NCI-H2107 (cell line): ENCODE measurements around the gene HOMER2.
"Not testable (repeated sequence)": the region's sequence is repeated elsewhere in the genome, so short reads cannot be mapped to it uniquely, and the experiment has no call there.

ENCODE experiments used
- DNase-seq: peaks from one replicate; lab custom pipeline; 2025; lab: John Stamatoyannopoulos, UW

Gene HOMER2

DNA sequence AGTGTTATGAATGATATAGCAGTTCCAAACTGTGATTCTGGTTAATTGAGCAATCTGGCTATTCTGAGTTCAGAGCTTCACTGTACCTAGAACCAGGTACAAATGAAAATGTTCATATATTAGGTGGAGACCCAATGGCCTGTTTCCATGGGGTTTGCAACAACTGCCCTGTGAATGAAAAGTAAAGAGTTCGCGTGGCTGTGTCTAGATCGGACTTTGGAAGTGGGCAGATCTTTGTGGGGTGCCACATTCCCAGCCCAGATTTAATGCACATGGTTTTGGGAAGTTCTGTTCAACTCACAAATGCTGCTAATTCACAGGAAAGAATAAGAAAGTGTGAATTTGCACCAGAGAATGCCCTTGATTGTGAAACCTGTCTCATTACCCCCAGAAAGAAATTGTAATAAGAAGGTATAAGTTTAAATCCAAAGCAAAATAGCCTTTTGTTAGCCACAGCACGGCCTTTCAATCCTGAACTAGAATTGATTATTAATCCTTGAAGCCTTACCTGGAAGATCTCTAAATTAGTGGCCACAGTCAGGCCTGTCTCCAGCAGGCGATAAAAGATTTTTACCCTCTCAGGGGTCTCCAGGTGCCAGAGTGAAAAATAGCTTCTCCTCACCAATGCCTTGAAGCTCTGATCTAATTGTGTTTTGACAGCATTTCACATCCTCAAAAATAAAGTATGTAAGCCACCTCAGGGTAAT, 120.5 kb downstream of the HOMER2 start:
- DNase-seq, result no peak

DNA sequence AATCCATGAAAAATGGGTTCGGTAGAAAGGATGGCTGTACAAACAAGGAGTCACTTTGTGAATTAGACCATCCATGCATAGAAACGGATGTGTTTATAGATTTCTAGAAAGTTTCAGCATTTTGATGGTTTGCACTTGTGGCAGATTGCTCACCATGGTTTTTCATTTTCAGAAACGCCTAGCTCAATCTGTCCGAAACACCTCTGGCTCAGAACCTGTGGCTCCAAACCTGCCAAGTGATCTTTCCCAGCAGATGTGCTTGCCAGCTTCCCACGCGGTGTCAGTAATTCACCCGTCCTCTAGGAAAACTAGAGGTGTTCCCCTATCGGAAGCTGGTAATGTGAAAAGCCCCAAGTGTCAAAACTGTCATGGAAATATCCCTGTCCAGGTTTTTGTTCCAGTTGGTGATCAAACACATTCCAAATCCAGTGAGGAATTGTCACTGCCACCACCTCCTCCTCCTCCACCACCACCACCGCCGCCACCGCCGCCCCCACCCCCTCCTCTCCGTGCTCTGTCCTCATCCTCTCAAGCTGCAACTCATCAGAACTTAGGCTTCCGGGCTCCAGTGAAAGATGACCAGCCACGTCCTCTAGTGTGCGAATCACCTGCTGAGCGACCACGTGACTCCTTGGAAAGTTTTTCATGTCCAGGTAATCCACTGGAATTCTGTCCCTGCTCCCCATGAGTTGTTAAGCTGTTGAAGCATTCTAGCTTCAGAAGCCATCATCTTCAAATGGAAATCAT, 121.9 kb downstream of the HOMER2 start:
- DNase-seq, result no peak

DNA sequence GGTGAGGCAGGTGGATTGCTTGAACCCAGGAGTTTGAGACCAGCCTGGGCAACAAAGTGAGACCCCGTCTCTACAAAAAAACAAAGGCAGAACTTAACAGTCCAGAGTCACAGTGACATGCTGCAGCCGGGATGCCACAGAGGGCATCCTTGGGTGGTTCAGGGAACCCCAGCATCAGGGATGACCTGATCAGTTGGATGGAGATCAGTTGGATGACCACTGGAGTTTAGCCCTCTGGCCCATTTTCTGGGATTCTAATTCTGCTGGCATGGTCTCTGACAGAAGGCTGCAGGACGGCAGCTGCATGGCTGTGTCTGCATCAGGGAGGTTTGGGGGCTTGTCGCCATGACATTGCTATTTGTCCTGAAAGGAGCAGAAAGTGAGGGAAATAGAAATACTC, 123.3 kb downstream of the HOMER2 start:
- no peak for DNase-seq

DNA sequence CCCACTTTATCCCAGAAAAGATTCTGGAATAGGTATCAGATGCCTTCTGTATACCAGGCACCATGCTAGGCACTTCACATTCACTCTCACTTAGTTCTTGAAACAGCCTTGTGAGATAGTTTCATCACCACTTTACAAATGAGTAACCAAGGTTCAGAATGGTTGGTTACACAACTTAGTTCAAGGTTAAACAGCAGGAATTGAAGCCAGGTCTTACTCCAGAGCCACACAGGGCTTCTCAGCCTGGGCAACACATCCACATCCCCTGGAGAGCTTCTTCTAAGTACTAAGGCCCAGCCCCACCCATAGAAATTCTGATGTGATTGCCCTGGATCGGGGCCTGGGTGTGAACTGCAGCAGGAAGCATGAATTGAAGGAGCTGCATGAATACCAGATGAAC, 124.4 kb downstream of the HOMER2 start:
- DNase-seq, result no peak

DNA sequence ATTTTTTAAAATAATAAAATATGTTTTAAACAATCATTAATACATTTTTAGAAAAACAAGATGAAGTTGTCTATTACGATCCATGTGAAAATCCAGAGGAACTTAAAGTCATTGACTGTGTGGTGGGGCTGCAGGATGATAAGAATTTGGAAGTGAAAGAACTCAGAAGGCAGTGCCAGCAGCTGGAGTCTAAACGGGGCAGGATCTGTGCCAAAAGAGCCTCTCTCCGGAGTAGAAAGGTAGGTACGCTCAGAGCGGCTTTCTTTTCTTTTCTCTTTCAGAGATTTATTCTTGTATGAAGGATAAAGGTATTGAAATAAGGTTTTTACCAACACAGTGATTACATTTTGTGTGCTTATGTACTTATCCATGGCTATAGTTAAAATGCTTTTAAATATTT, 129.5 kb downstream of the HOMER2 start:
- DNase-seq, result no peak

DNA sequence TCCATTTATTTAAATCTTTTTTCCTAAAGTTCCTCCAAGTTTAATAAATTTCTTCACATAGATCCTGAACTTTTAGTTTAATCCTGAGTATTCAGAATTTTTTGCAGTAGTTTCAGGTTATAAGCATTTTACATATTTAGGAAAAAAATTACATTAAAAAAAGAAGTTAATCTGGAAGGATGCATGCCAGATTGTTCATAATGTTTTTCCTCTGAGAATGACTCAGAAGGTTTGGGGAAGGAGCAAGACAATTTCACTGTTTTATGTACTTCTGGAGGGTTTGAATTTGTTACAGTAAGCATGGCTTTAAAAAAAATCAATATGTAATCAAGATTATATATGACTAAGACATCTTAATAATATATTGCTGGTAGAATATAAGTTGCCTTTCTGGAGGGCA, 130.7 kb downstream of the HOMER2 start:
- DNase-seq, result not testable (repeated sequence)

DNA sequence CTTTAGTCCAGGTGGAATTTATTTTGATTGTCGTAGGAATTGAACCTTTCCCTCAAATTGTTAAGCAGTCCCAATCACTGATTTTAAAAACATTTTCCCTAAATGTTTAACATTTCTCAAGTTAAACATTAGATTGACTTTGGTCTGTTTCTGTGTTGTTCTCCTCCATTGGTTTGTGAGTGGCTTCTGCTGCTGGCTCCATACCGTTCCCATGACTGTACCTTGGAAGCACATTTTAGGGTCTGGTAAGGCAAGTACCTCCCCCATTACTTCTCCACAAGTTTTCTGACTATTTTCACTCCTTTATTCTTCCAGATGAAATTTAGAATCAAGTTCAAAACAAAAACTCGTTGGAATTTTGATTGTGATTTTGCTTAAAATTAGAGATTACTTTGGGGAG, 131.1 kb downstream of the HOMER2 start:
- not testable (repeated sequence) for DNase-seq

DNA sequence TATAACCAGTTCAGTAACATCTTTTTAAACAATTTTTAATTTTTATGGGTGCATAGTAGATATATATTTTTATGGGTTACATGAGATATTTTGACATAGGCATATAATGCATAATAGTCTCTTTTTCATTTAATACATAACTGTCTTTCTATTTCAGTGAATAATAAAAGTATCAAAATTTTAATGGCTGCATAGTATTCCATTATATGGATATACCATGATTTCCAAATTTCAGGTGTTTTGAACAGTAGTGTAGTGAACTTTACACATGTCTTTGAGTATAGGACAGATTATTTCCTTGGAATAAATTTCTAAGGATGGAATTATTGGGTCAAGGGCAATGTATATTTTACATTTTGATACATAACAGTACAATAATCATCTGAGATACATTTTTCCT, 132.4 kb downstream of the HOMER2 start:
- no peak for DNase-seq

DNA sequence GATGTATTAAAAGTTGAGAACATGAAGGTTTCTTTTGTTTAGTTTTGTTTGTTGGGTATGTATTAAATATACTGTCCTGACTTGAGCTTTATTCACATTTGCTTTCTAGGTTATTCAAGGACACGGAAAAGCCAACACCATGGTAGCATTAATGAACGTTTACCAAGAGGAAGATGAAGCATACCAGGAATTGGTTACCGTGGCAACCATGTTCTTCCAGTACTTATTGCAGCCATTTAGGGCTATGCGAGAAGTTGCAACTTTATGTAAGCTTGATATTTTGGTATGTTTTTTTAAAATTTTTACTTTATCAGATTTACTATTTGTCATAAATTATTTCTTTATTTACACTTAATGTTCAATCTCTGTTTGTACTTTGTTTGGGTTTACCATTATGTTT, 139.5 kb downstream of the HOMER2 start:
- no peak for DNase-seq

DNA sequence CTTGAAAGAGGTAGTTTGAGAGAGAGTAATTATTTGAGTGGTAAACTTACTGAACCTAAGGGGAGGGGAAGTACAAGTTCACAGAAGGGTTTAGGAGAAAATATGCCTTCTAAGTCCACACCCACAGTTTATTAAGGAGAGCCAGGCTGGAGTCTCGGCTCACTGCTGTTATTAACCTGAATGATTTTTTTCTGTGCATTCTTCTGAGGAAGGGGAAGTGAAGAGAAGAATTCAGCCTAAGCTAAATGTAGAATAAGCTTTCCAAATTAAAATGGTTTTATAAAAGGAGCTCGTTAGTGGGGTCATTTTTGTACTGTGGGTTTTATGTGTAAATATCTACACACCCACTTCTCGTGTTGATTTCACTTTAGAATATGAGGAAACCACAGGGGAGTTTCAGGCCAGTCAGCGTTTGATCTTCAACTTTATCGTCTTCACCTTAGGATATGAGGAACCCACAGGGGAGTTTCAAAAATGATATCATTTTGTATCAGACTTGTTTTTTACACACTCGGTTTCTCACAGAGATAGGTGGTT, 141.6 kb downstream of the HOMER2 start:
- no peak for DNase-seq

DNA sequence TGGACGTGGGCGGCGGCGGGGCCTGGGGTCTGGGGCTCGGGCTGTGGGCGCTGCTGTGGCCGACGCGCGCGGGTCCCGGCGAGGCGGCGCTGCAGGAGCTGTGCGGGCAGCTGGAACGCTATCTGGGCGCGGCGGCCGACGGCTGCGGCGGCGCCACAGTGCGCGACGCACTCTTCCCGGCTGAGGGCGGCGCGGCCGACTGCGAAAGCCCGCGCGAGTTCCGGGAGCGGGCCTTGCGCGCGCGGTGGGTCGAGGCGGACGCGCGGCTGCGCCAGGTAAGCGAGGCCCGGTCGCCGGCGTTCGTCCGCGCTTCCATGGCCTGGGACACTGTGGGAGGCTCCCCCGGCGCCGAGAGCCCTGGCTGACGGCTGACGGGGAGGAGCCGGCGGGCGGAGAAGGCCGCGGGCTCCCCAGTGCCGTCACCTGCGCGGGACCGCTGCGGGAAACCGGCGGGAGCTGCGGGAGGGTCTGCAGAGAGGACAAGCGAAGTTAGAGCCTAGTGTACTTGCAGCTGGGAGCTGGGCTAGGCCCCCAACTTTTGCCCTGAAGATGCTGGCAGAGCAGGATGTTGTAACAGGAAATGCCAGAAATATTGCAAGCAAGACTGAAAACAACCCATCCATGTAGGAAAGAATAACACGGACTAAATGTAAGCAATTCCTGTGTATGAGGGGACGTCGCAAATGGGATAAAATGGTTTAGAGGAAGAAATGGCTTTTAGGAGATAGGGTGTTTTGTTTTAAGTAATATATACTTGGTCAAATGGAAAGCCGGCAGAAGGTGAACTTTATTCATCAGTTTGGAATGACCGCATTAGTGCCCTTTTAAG, 142.2 kb downstream of the HOMER2 start:
- no peak for DNase-seq

DNA sequence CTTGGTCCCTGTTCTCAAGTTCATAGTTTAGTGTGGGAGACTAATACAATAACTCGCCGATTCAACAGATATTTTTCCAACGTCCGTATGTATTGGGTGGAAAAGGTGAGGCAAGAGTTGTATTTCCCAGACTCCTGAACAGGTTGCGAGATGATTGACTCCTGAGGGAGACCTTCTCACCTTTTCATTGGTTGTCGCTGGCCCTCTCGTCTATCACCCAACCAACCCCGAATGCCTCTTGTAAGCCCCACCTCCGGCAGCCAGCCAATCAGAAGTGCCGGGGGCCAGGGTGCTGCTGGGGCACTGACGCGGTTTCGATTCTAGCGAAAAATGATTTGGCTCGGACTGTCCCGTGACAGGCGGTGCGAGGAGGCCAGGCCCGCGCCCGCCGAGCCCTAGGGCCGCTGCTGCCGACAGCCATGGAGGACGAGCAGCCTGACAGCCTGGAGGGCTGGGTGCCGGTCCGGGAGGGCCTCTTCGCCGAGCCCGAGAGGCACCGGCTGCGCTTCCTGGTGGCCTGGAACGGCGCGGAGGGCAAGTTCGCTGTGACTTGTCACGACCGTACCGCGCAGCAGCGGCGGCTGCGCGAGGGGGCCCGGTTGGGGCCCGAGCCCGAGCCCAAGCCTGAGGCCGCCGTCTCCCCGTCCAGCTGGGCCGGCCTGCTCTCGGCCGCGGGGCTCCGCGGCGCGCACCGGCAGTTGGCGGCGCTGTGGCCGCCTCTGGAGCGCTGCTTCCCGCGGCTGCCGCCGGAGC, 143.0 kb downstream of the HOMER2 start, which contains the start of gene WHAMM:
TSS of gene WHAMM (plus strand) at position 321 of the 753 bp plus-strand sequence. CDS start at position 420, 99 bp downstream.
- DNase-seq, result peak; percentile 86

DNA sequence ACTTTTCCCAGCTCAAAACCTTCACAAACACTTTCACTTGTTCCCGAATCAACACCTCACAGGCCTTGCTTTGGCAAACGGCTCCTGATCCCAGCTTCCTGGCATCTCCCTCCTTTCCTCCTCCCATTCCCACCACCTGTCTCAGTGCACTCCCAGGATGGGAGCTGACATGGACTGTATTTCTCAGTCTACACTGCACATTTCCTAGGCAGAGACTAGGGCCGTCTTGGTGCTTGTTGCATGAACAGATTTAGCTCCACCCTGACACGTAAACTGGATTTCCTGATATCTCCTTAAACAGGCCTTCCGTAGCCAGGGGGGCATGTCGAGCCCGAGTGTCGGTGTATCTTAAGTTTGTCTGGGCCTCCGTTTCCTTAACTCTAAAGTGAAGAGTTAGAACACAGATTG, 143.9 kb downstream of the HOMER2 start:
- no peak for DNase-seq

DNA sequence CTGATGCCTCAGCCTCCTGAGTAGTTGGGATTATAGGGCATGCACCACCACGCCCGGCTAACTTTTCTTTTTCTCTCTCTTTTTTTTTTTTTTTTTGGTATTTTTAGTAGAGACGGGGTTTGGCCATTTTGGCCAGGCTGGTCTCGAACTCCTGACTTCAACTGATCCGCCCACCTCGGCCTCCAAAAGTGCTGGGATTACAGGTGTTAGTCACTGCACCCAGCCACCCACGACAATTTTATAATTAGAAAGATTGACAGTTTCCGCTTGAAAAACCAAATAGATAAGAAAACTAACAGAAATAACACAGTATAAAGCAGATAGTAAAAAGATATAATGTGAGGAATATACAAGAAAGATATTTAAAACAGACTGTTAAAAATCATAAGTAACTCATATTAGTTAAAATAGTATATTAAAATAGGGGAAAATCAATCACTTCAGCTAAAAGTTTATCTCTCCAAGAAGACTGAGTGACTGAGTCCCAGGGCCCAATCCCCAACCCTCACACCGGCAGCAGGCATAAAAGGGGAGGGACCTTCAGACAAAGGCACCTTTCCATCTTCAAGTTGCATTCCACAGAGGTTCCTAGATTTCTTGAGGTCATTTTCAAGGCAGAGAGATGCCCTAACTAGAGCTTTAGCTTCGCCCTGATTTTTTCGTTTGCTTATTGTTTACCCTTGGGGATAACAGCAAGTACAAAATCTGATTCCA, 144.4 kb downstream of the HOMER2 start:
- no peak for DNase-seq

DNA sequence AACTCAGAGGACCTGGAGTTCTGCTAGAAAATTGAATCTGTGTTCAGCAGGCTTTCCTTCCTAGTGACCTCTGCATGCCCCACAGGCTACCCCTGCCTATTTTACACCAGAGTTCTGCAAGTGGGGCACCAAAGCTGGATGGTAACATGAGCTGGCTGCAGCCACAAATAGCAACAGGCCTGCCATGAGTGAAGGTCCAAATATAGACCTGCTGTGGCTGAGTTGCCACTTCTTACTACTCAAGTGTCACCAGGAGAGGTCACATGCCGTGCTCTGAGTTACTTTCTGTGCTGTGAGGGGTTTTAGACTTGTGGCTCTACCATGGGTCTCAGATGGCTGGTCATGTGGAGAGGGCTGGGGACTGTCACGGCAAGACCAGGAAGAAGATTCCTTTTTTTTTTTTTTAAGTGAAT, 146.5 kb downstream of the HOMER2 start, which contains the start of gene FSD2:
TSS of gene FSD2 (minus strand) at position 76 of the 413 bp plus-strand sequence. CDS start 18,679 bp downstream, outside the sequence.
- no peak for DNase-seq

DNA sequence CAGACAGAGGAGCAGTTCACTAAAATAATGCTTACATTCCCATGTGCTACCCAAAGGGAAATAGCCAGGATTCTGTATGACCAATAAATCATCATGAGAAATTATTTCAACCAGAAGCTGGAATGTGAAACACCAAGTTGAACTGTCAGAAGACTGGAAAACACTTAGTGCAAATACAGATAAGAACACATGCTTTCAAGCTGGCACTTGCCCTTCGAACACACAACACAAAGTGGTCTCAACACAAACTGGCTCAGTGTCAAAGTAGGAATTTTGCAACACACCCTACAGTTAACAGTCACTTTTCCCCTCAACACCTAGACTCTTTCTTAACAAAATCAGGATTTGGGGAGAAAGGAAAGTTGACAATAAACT, 148.0 kb downstream of the HOMER2 start:
- DNase-seq, result no peak

DNA sequence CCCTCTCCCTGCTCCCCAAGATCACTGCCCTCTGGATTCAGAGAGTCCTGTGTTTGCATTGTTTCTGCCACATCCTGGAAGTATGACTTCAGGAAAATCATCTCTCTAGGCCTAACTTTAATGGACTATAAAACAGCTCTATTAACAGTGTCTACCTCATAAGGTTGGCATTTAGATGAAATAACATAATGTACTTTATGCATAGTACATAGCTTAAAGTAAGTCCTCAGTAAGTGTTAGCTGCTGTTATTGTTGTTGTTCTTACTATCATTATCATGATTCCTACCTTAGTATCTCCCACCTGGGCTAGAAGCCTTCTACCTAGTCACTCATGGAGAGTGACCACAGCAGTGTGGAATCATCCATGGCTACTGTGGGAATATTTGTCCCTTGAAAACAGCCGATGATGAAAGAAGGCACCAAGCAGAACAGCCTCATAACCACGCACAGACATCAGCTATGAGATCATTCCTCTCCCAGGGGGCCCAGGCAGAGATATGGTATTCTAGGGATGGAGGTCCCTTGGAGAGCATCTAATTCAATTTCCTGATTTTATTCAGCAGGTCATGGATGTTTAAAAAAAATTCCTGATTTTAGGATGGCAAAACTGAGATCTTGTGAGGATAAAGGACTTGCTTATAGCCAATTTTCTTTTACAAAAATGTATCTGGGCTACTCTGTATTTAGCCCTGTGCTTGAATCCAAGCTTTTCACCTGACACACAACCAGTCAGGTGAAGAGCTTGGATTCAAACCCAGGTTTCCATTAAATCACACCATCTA, 148.5 kb downstream of the HOMER2 start:
- no peak for DNase-seq

DNA sequence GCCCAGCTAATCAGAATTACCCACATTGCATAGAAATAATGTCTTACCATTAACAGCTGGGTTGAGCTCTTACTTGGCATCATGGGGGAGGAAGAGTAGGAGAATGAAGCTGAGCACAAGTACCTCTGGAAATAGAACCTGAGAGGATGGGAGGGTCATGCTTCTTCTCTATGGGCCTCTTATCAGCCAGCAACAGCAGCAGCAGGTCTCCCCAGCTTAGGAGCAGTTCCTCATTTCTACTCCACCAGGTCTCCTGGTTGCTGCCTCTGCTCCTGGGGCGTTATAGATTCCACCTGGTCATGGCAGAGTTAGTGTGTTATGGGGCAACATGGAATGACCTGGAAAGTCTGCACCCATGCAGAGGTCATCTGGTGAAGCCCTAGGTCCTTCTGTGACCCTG, 150.0 kb downstream of the HOMER2 start:
- no peak for DNase-seq

DNA sequence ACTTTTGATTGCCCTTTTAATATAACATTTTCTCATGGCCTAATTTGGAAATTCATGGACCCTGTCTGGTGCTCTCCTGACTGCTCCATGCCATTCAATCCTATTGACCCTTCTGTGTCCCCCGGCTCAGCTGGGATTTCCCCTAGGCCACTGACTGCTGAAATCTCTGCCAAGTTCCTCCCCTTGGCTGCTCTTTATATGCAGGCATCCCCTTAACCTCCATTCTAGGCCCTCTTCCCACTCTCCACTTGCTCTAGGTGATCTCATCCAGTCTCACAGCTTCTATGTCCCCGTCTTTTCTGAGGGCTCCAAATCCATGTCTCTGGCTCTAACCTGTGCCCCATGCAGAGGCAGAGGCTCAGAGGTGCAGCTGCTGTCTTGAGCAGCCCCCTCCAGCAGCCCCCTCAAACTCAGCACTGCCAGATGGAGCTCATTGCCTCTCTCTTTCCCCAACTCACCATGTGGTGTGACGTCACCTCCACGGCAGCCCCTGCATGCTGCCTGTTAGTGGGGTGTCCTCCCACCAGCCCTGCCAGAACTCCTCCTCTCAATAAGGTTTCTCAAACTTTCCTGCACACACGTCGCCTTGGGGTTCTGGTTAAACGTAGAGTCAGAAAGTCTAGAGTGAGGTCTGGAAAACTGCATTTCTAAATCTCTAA, 153.2 kb downstream of the HOMER2 start:
- no peak for DNase-seq
